WI38 (cell line): ENCODE results near the gene HECW1.

Experiments used
- H3K4me3 ChIP-seq: 2 replicates; pipeline ENCODE4 v1.5.1; 2011; ENCODE audit warnings: low read depth, mild to moderate bottlenecking, control low read depth, low read length
- CTCF ChIP-seq: IDR thresholded peaks from 2 replicates; pipeline ENCODE4 v1.5.1; 2012; ENCODE audit warnings: low read depth, mild to moderate bottlenecking, control low read depth, low read length

Gene HECW1

GRCh38 chr7:43078794-43079193 is 33.7 kb upstream of the HECW1 start:
- no peak for TF ChIP-seq CTCF
- no peak overlapping the region for H3K4me3 ChIP-seq

GRCh38 chr7:43081603-43082002 is 30.8 kb upstream of the HECW1 start:
- H3K4me3 ChIP-seq = no peak overlapping the region
- no peak for TF ChIP-seq CTCF

GRCh38 chr7:43083106-43083505 is 29.3 kb upstream of the HECW1 start:
- H3K4me3 ChIP-seq = no peak overlapping the region
- no peak for TF ChIP-seq CTCF

- H3K4me3 ChIP-seq = no peak overlapping the region
- no peak for TF ChIP-seq CTCF
Observed at GRCh38 chr7:43085017-43085416, 27.4 kb upstream of the HECW1 start.

- no peak for TF ChIP-seq CTCF
- H3K4me3 ChIP-seq = no peak overlapping the region
Observed at GRCh38 chr7:43085992-43086391, 26.5 kb upstream of the HECW1 start.

GRCh38 chr7:43092819-43093218 is 19.6 kb upstream of the HECW1 start:
- no peak for TF ChIP-seq CTCF
- H3K4me3 ChIP-seq = no peak overlapping the region

GRCh38 chr7:43096875-43097274 is 15.6 kb upstream of the HECW1 start:
- H3K4me3 ChIP-seq = no peak overlapping the region
- no peak for TF ChIP-seq CTCF
